Measurements from ENCODE around the gene GPR137. TPM values are rescaled to one million over a fixed set of nuclear protein-coding genes. Genes with fewer than 3 reads are reported as not detected.

Gene GPR137
- total and polyA plus RNA-seq, 10 of the 15 experiments (the other 5 are each of a cell fraction or from before 2014, with no cell fraction given): 0.37 to 29.2 (median 13.8) TPM

DNA sequence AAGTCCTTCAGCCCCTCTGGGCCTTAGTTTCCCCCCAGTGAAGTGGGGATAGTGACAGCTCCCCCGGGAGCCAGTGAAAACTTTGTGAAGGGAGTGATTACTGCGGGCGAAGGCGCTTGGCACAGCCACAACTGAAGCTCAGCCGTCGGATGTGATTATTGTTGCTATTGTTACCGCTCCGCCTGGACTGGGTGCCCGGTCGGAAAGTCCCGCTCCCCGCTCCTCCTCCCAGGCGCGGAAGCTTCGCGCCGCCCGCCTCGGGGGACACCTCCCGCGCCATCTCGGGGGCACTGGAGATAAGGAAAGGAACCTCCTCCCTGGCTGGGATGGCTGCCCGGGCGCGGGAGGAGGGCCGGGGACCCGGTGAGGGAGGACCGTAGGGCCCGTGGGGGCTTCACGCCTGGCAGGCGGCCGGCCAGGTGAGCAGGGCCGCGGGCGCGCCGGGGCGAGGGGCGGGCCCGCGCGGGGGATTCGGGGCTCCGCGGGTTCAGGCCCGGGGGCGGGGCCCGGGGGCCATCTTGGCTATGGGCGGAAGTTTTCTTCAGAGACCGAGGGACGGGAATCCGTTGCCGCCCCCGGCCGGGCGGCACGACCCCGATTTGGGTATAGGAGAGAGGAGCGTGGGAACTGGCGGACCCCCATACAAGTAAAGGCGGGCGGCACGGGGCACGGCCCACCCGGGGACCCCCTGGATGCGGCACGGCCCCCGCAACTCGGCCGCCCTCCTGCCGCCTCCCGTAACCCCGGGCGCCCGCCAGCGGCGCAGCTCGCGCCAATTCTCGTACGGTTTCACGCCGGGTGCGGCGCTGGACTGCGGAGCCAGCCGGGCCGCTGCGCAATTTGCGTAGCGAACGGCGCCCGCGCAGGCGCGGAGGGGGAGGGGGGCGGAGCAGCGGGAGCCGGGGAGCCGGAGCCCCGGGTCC is at the start of gene GPR137 (continued):
- TF ChIP-seq, protein P1, sequence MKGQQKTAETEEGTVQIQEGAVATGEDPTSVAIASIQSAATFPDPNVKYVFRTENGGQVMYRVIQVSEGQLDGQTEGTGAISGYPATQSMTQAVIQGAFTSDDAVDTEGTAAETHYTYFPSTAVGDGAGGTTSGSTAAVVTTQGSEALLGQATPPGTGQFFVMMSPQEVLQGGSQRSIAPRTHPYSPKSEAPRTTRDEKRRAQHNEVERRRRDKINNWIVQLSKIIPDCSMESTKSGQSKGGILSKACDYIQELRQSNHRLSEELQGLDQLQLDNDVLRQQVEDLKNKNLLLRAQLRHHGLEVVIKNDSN (IDR thresholded peaks at IDR 0.05; ENCODE audit: borderline replicate concordance, extremely low read length, insufficient read depth, low read depth, low read length): no peak
- TF ChIP-seq SUPT20H (IDR thresholded peaks at IDR 0.05; ENCODE audit: borderline replicate concordance, control insufficient read depth, low read depth, low read length) (no peak), MEF2A (IDR thresholded peaks at IDR 0.05; ENCODE audit: insufficient read depth, low read depth, low read length) (no peak), RFX5 (IDR thresholded peaks at IDR 0.05; ENCODE audit: low read depth, low read length) (no peak), TCF3 (IDR thresholded peaks at IDR 0.05; ENCODE audit: borderline replicate concordance, insufficient read depth, low read depth, low read length) (no peak), ASH2L (IDR thresholded peaks at IDR 0.05; ENCODE audit: borderline replicate concordance, low read depth) (no peak), SIX5 (IDR thresholded peaks at IDR 0.05; ENCODE audit: low read depth, low read length, severe bottlenecking) (peak; percentile 73), CREB1 (IDR thresholded peaks at IDR 0.05; ENCODE audit: low read depth) (0 out of 2 replicates have a peak, but pooled peaks have one; percentile 23), CREM (IDR thresholded peaks at IDR 0.05; ENCODE audit: low read depth) (no peak; the same call in 1 of the 2 replicates), ZNF384 (IDR thresholded peaks at IDR 0.05; ENCODE audit: borderline replicate concordance, low read depth, low read length) (no peak)
- TF ChIP-seq, protein P2, sequence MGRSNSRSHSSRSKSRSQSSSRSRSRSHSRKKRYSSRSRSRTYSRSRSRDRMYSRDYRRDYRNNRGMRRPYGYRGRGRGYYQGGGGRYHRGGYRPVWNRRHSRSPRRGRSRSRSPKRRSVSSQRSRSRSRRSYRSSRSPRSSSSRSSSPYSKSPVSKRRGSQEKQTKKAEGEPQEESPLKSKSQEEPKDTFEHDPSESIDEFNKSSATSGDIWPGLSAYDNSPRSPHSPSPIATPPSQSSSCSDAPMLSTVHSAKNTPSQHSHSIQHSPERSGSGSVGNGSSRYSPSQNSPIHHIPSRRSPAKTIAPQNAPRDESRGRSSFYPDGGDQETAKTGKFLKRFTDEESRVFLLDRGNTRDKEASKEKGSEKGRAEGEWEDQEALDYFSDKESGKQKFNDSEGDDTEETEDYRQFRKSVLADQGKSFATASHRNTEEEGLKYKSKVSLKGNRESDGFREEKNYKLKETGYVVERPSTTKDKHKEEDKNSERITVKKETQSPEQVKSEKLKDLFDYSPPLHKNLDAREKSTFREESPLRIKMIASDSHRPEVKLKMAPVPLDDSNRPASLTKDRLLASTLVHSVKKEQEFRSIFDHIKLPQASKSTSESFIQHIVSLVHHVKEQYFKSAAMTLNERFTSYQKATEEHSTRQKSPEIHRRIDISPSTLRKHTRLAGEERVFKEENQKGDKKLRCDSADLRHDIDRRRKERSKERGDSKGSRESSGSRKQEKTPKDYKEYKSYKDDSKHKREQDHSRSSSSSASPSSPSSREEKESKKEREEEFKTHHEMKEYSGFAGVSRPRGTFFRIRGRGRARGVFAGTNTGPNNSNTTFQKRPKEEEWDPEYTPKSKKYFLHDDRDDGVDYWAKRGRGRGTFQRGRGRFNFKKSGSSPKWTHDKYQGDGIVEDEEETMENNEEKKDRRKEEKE (IDR thresholded peaks at IDR 0.05): no peak
- TF ChIP-seq, protein P3, sequence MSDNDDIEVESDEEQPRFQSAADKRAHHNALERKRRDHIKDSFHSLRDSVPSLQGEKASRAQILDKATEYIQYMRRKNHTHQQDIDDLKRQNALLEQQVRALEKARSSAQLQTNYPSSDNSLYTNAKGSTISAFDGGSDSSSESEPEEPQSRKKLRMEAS (IDR thresholded peaks at IDR 0.05; ENCODE audit: low read depth, low read length): no peak
- TF ChIP-seq, protein P4, sequence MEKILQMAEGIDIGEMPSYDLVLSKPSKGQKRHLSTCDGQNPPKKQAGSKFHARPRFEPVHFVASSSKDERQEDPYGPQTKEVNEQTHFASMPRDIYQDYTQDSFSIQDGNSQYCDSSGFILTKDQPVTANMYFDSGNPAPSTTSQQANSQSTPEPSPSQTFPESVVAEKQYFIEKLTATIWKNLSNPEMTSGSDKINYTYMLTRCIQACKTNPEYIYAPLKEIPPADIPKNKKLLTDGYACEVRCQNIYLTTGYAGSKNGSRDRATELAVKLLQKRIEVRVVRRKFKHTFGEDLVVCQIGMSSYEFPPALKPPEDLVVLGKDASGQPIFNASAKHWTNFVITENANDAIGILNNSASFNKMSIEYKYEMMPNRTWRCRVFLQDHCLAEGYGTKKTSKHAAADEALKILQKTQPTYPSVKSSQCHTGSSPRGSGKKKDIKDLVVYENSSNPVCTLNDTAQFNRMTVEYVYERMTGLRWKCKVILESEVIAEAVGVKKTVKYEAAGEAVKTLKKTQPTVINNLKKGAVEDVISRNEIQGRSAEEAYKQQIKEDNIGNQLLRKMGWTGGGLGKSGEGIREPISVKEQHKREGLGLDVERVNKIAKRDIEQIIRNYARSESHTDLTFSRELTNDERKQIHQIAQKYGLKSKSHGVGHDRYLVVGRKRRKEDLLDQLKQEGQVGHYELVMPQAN (conservative IDR thresholded peaks at IDR 0.05): peak; percentile 93
- TF ChIP-seq, protein P5, sequence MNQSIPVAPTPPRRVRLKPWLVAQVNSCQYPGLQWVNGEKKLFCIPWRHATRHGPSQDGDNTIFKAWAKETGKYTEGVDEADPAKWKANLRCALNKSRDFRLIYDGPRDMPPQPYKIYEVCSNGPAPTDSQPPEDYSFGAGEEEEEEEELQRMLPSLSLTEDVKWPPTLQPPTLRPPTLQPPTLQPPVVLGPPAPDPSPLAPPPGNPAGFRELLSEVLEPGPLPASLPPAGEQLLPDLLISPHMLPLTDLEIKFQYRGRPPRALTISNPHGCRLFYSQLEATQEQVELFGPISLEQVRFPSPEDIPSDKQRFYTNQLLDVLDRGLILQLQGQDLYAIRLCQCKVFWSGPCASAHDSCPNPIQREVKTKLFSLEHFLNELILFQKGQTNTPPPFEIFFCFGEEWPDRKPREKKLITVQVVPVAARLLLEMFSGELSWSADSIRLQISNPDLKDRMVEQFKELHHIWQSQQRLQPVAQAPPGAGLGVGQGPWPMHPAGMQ (IDR thresholded peaks at IDR 0.05; ENCODE audit: borderline replicate concordance): no peak
- TF ChIP-seq, protein P6, sequence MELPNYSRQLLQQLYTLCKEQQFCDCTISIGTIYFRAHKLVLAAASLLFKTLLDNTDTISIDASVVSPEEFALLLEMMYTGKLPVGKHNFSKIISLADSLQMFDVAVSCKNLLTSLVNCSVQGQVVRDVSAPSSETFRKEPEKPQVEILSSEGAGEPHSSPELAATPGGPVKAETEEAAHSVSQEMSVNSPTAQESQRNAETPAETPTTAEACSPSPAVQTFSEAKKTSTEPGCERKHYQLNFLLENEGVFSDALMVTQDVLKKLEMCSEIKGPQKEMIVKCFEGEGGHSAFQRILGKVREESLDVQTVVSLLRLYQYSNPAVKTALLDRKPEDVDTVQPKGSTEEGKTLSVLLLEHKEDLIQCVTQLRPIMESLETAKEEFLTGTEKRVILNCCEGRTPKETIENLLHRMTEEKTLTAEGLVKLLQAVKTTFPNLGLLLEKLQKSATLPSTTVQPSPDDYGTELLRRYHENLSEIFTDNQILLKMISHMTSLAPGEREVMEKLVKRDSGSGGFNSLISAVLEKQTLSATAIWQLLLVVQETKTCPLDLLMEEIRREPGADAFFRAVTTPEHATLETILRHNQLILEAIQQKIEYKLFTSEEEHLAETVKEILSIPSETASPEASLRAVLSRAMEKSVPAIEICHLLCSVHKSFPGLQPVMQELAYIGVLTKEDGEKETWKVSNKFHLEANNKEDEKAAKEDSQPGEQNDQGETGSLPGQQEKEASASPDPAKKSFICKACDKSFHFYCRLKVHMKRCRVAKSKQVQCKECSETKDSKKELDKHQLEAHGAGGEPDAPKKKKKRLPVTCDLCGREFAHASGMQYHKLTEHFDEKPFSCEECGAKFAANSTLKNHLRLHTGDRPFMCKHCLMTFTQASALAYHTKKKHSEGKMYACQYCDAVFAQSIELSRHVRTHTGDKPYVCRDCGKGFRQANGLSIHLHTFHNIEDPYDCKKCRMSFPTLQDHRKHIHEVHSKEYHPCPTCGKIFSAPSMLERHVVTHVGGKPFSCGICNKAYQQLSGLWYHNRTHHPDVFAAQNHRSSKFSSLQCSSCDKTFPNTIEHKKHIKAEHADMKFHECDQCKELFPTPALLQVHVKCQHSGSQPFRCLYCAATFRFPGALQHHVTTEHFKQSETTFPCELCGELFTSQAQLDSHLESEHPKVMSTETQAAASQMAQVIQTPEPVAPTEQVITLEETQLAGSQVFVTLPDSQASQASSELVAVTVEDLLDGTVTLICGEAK (IDR thresholded peaks at IDR 0.05; ENCODE audit: borderline replicate concordance): no peak
